Stimulated activated CD8-positive, alpha-beta memory T cell treated with anti-CD3 and anti-CD28 coated beads, Interleukin-12 subunit alpha, Interleukin-12 subunit beta, amount 100 ng/mL, for 24 hours (primary cell): Measurements from ENCODE around the gene HOXC5.

Source experiments
- DNase-seq: peaks from one replicate; pipeline ENCODE4 v3.0.0-alpha.2; 2020; ENCODE audit errors: extremely low read depth

Gene HOXC5

DNA sequence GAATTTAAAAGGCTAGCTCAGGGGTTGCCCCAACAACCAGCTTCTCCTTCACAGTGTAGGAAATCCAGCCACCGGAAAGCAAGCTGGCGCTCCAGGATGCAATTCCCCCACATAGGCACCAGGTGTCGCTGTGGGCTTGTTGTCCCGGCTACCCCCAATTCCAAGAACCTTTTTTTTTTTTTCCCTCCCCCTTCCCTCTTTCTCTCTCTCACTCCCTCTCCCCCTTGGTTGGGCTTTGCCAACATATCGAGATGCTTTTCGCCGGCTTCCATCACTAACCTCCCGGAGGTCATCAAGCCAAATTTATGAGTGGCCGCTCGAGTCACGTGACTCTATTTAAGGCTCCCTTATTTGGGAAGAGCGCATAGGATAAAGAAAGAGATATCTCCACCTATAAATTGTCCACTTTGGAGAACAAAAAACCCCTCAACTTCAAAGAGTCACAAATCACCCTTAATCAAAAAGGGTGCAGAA is at the start of gene HOXC5:
Gene HOXC5 (plus strand): TSS at position 424 of the 474 bp plus-strand sequence. CDS start 73 bp downstream, outside the sequence.
- DNase-seq, result peak; percentile 17

DNA sequence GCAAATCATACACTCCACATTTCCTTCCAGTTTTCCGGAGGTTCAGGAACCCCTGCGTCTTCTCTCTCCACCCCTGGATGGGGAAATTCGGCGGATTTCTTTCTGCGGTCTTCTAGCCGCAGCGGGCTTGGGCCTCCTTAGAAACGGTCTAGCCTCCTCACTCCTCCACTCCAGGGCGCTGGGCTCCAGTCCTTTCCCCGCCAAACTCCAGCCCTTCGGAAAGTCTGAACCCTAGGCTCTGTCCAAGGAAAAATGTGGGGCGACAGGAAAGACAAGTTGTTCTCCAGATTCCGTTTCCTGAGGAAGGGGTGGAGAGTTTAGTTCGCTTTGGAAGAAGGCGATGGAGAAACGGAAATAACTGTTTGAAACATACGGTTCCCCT is 49.3 kb upstream of the HOXC5 start:
- DNase-seq, result no peak

DNA sequence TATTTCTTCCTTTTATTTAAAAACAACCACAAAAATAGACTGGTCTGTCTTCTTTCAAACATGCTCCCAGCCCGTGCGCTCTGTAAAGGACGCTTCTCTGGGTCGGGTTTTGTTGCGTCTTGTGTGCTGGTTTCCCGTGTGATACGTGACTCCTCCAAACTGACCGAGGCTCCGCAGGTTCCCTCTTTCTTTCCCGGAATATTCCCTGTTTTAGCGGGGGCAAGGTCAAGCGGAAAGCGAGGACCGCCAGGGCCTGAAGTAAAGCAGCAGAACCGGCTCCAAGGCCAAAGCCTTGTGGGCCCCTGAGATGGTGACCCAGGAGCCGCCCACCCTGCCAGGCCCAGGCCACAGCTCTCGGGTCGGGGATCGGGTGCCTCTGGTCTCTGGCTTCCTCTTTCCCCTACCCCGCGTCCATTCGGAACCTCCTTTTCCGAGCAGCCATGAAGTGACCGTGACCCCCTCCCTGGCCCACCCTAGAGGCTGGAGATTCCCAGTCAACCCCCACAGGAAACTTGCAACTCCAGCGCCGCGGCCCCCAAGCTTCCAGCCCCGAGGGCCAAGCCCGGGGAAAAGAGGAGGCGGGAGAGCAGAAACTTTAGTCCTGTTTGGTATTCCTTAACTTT is 48.8 kb upstream of the HOXC5 start:
- no peak for DNase-seq

DNA sequence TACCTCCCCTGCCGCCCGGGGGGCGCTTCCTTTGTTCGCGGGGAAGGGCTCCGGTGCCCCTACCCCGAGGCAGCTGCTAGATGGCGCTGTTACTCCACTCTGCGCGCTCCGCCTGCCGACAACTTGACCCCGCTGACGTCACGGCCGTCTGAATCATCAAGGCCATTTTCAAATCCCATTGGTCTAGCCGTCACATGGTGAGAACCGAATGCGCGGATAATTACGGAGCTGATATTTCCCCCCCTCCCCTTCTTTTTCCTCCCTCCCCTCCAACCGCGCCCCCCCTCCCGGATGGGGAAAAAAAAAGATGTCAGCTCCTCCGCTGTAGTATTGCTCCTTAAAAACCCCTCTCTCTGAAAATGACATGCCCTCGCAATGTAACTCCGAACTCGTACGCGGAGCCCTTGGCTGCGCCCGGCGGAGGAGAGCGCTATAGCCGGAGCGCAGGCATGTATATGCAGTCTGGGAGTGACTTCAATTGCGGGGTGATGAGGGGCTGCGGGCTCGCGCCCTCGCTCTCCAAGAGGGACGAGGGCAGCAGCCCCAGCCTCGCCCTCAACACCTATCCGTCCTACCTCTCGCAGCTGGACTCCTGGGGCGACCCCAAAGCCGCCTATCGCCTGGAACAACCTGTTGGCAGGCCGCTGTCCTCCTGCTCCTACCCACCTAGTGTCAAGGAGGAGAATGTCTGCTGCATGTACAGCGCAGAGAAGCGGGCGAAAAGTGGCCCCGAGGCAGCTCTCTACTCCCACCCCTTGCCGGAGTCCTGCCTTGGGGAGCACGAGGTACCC is 47.8 kb upstream of the HOXC5 start, which contains the start of gene HOXC10:
Gene HOXC10 (plus strand): TSS at position 246 of the 791 bp plus-strand sequence. CDS start 114 bp downstream, at position 360.
- DNase-seq, result peak; percentile 55

DNA sequence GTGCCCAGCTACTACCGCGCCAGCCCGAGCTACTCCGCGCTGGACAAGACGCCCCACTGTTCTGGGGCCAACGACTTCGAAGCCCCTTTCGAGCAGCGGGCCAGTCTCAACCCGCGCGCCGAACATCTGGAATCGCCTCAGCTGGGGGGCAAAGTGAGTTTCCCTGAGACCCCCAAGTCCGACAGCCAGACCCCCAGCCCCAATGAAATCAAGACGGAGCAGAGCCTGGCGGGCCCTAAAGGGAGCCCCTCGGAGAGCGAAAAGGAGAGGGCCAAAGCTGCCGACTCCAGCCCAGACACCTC is 47.2 kb upstream of the HOXC5 start:
- no peak for DNase-seq

DNA sequence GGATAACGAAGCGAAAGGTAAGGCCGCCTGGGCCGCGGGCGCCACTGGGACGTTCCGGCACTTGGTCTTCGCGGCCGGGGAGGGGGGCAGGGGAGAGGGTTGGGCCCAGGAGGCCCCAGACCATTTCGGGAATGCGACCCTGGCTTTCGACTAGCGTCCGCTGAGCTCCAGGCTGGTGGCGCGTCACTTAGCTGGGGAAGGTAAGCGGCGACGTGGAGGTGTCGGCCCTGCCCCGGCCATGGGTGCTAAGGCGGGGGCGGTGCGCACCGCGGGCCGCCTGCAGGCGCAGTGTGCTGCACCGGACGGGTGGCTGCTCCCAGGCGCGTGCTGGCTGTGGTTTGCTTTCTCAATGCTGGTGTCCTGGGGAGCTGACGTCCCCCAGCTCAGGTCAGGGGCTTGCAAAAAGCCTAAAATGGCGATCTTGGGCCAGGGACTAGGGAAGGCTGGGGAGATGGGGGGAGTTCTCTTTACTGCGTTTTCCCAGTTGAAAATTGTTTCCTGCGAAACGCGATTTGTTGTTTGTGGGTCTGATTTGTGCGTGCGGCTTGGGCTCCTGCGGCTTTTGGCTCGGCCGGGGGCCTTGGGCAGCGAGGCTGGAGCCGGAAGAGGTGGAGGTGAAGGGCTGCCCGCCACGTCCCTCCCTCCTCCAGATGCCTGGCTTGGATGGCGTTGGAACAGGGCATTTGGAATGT is 46.7 kb upstream of the HOXC5 start:
- no peak for DNase-seq

DNA sequence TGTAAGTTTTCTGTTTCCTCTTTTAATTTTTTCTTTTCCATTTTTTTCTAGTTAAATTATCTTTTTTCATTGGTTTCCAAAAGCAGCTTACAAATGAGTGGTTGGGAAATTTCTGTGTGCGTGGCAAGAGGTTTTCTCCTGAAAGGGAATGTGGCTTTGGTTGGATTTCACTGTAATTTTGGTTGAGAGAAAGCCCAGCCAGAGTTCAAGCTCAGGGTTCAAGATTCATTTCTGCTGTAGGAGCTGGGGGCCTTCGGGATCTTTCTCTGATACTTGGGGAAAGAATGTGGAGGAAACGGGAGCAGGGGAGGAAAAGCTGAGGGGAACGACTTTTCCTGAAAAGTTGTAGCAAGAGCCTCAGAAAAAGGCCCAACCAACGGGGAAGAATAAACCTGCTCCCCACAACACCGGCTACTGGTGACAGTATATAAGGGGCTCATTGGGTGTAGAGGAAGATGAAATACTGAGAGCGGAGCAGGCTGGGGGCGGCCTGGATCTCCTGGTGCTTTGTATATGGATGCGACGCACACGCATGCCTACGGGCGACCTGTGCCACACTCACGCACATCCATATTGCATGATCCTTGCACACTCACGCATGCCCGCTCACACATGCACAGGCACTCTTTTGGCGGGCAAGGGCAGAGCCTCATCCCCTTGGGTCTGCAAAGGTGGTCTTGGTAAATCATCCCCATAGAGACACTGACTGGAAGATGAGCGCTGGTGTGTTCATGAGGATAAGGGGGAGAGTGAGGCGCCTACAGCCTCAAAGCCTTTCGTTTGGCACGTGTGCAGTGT is 46.0 kb upstream of the HOXC5 start:
- DNase-seq, result no peak

DNA sequence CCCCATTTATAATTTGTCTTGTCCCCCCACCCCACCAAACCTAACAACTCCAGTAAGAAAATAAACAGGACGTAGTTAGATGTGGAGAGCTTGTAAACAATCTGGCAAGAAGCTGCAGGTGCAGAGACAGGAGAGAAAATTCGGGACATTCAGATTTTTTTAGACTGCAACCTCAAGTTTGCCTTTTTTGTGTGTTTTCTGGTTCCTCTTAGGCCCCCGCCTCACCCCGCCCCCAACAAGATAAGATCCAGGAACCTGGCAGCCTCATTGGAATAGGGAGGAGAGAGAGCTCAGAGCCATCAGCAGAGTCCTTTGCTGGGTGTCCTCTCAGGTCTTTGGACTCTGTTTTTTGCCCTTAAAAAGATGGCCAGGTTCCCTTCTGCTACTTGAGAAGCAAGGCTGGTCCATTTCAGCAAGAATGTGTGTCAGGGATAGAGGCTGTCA is 45.0 kb upstream of the HOXC5 start:
- DNase-seq, result no peak

DNA sequence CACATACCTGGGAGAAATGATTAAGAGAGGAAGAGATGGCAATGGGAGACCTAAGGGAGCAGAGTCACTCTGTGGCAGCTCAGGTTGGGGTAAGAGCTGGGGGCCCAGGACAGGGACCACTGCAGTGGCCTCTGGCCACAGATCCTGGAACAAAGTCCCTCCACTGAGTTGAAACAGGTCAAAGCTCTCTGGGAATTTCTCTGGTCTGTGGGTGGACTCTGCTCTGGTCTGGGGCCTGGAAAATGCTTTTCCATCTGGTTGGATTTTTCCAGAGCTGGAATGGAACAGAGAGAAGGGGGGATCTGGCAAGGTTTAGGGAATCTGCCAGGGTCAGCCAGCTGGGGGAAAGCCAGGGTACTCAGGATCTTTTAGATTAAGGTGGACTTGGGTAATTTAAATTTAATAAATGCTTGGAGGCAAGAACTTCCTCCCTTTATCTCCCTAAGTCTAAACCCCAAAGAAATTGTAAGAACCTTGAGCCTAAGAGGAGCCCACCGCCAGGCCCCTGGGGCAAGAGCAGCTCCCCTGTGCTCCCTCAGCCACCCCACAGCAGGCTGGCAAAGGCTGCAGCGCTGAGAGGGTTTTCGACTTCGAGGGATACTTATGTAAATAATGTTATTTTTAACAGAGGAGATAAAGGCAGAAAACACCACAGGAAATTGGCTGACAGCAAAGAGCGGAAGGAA is 44.2 kb upstream of the HOXC5 start:
- DNase-seq, result no peak

DNA sequence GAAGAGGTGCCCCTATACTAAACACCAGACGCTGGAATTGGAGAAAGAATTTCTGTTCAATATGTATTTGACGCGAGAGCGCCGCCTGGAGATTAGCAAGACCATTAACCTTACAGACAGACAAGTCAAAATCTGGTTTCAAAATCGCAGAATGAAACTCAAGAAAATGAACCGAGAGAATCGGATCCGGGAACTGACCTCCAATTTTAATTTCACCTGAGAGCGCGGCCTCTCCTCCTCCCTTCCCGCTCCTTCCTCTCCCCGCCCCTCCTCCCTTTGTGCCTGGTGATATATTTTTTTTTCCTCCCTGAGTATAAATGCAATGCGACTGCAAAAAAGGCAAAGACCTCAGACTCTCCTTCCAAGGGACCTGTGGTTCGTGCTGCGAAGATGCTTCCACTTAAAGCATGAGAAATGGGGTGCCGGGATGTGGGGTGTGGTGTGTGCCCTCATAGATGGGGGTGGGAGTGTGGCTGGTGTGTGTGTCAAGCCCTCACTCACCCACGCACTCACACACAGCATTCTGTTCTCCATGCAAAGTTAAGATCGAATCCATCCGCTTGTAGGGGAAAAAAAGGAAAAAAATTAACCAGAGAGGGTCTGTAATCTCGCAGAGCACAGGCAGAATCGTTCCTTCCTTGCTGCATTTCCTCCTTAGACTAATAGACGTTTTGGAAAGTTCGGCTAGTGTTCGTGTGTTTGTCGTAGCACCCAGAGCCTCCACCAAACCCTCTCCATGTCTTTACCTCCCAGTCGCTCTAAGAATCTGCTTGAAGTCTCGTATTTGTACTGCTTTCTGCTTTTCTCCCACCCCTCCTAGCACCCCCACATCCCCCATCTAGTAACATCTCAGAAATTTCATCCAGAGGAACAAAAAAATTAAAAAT is 43.4 kb upstream of the HOXC5 start:
- DNase-seq, result no peak

DNA sequence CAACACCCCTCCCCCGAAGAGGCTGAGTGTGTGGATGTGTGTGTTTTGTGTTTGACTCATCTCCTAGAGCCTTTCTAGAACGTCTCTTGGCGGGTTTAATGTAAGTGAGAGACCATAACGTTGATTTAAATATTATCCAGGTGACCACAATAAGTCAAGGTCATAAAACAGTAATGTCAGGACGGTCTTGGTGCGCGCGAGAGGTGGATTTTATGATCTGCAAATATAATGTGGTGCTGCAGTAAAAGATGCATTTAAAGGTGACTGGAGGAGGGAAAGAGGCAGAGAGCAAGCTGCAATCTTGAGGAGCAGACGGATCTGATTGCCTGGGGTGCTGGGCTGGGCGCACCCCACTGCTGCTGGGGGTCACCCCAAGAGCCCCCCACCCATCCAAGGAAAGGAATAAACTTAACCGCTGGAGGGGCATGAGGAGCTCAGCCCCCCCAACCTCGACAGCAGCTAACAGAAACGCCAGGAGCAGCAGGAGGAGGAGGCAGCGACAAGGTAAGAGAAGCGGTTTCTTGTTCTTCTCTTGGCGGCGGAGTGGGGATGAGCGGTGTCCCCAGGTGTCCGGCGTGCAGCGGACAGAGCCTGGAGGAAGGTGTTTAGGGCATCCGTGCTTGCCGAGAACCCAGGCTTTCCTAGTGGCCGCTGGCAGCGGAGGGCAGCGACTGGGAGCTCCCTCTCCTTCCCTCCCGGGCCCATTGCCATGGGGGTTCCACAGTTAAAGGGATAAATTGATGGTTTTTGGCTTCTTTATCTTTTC is 42.4 kb upstream of the HOXC5 start:
- no peak for DNase-seq

DNA sequence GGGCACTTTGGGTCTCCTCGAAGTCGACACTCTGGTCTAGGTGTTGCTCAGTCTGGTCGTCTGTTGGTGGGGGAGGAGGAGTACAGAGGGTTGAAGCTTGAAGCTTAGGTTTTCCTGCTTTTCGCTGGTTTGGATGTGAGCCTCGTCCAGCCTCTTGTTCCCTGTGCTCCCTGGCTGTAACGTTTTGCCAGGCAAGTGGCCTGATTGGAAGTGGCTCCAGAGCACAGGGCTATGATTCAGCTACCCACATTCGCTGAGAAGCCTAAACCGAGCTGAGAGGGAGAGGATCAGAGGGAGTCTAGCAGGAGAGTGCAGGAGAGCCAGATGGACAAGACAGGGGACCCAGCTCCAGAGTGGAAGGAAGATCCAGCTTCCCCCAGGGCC is 41.8 kb upstream of the HOXC5 start:
- no peak for DNase-seq

DNA sequence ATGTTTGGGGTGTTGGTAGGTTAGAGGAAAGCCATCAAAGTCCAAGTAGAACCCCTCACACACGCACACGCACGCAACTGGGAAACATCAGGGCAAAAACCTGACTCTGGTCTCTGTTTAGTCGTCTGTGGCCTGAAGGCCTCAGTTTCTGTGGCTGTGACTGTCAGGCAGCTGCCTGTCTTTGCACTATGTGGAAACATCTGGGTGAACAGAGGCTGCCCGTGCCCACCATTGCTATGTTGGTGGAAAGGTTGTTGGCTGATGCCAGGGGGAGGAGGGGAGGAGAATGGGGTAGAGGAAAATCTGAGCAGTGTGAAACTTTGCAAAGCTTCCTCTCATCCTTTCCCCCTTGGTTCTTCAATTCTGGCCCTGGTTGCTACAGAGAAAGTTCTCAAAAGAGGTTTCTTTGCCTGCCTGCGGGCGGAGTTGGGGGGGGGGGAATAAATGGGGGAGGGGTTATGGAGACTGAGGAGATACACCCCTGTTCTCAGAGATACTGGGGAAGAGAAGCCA is 40.4 kb upstream of the HOXC5 start:
- DNase-seq, result no peak

DNA sequence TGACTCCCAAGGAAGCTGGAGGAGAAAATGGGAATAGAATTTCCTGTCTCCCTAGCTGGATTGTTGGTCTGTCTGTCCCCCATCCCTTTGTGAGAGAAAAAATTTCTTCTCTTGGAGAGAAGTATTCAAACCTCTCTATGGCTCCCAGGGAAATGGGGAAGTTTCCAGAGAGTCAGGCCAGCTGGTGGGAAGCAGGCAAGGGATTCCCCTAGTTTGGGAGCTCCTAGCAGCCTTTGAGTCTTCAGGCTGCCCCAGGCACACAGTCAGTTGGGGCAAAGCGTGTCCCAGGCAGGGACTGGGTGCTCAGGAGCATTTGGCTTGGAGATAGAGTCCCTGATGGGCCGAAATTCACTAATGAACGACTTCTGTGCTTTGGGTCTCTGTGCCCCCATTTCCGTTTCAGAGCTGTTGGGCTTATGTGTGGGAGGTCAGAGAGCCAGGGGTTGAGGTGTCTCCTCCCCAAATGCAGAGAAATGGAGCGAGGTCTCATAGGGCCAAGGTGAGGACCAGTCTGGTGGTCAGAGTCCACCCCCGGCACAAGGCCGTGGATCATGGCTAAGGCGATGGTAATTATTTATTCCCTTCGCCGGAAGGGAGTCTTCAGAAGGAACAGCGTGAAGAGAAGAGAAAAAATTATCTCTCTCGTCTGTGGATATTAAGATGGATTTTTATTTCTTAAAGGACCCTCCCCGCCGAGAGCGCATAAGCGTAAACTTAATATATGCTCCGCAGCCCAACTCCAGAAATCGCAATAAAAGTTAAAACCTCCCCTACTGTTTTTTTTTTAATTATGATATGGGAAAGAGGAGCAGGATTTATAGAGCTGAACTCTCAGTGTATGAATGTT is 39.5 kb upstream of the HOXC5 start:
- DNase-seq, result no peak

DNA sequence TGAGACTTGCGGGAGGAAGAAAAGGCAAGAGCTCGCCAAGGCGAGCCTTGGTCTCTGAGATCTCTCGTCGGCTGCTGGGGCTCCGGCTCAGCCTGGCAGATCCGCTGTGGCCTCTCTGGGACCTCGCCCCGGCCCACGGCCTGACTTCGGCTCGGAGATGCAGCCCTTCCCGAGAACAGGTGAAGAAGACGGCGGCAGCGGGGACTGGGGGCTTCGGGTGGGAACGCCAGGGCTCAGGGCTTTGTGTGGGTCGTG is 38.9 kb upstream of the HOXC5 start:
- no peak for DNase-seq

DNA sequence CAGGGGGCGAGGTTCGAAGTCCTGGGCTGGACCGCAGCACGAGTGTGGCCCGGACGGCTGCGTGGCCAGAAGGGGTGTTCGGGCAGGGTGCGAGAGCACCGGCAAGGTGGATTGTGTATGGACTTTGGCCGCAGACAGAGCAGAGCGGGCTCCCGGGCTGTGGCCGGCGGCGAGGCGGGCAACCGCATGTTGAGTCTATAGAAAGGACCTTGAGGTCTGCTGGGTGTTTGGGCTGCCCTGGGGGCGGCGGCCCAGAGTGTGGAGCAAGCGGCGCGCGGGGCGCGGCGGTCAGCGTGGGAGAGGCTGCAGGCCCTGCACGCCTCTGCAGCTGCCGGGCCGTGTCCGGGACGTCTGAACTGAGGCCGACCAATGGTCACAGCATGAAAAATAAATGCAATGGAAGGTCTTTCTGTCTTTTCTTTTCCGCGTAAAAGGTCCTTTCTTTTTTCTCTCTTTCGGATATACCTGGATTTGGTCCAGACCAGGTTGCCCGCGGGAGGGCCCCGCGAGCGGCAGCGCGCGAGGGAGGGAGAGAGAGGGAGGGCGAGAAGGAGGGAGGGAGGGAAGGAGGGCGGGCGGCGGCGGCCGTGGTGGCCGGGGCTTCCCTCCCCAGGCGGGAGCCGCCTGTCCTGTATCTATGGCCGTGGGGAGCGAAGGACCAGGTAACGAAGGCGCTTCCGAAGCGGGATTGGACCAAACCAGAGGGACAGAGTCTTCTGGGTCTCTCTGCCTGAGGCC is 38.4 kb upstream of the HOXC5 start:
- DNase-seq, result no peak

DNA sequence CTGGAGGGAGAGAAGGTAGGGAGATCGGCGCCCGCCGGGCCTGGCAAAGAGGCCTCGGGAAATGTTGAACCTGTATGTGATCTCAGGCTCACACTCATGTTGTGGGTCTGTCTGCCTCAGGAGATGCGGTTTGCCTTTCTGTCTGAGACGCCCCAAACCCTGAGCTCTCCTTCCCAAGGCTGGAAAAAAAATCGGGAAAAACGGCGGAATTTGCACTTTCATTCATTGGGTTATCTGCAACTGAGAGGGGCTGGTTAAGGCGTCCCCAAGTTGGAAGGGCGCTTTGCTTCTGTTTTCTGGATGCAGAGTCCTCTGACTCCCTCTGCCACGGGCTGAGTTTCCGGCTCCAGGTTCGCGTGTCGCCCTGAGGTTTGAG is 37.9 kb upstream of the HOXC5 start:
- DNase-seq, result no peak
